Endometrial microvascular endothelial cells (primary cell): ENCODE data around the gene TMEM74B. TPM values are rescaled to one million over a fixed set of nuclear protein-coding genes. Genes with fewer than 3 reads are reported as not detected.
"Not testable (repeated sequence)": the region's sequence is repeated elsewhere in the genome, so short reads cannot be mapped to it uniquely, and the experiment has no call there.

ENCODE experiments used
- in situ Hi-C: cut with HindIII; loops from 2 replicates; pipeline ENCODE4 v1.10.0; 2017; ENCODE audit warnings: low sequenced_read_pairs, low pct_unique_long_range_greater_than_20kb; ENCODE audit errors: inconsistent ontology term
- total RNA-seq: library from RNA; depleted of rRNA; stranded (reverse); fragments of >200 nt; gene quantifications from one replicate; pipeline ENCODE4 v1.2.3, GENCODE V29; 2015; ENCODE audit errors: inconsistent ontology term

Gene TMEM74B
- total RNA-seq, 1 donor from 2014 or later = not detected

DNA sequence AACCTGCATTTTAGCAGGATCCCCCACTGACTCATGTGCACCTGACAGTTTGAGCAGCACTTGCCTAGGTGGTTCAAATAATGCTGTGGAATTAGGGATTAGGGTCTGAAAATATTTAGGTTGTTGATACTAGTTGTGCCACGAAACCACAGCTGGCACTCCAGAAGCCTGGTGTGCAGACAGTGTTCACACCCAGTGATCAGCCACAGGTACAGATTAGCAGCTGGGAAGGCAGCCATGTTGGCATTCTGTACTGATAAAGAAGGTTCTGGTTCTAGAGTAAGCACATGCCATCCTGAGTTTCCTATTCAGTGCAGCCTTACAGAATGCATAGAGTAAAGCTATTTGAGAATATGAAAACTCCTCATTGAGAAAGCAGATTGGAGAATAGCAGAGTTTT lies 30.1 kb downstream of the TMEM74B start:
- in situ Hi-C loops = no loop called here

DNA sequence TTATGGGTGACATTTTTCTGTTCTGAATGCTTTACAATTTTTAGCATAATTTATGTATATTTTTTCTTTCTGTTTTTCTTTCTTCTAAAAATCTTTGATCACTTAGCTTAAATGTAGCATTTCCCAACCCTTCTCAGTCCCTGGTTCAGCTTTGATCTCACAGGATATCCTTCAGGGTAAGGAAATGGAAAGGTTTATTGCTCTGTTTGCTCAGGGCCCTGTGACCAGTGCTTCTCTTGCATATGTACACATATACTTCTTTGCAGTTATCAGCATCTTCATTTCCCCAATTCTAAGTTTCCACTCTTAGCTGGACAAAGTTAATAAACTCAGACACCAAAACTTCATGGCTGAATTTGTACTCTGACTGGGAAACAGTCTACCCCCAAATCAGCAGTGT lies 30.6 kb downstream of the TMEM74B start:
- in situ Hi-C loops = no loop called here

DNA sequence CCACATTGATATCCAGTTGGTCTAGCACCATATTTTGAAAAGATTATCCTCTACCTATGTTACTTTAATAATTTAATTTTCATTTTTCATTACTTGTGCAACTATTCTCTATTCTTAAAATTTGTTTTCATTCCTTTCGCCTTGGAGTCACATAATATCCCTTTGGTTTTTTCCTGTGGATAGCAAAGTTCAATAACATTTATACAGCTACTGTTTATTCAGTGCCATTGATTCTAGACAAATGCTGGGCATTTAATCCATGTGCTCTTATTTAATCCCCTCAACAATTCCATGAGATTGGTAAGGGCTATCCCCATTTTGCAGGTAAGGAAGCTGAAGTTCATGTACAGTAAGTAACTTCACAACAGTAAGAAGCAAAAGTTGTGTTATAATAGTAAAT lies 33.8 kb downstream of the TMEM74B start:
- in situ Hi-C loops = no loop called here

DNA sequence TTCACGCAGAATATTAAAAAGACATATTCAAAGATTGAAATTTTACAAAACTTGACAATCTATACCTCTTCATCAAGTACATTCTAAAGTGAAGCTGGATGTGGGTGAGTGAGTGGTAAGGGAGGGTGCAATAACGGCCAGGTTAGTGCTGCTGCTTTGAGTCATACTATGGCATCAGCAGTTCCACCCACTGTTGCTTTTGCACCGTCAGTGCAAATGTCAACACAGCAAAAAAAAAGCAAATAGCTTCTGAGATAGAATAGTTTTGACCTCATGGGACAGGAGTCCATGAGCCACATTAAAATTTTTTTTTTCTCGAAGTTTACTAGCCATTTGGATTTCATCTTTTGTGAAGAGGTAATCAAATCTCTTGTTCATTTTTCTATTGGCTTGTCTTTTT lies 34.6 kb downstream of the TMEM74B start:
- in situ Hi-C loops = no loop called here

DNA sequence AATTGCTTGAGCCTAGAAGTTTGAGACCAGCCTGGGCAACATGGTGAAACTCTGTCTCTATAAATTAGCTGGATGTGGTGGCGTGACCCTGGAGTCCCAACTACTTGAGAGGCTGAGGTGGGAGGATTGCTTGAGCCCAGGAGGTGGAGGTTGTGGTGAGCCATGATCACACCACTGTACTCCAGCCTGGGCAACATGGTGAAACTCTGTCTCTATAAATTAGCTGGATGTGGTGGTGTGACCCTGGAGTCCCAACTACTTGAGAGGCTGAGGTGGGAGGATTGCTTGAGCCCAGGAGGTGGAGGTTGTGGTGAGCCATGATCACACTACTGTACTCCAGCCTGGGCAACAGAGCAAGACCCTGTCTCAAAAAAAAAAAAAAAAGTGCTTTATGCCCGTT lies 35.0 kb downstream of the TMEM74B start:
- in situ Hi-C loops = not testable (repeated sequence)

DNA sequence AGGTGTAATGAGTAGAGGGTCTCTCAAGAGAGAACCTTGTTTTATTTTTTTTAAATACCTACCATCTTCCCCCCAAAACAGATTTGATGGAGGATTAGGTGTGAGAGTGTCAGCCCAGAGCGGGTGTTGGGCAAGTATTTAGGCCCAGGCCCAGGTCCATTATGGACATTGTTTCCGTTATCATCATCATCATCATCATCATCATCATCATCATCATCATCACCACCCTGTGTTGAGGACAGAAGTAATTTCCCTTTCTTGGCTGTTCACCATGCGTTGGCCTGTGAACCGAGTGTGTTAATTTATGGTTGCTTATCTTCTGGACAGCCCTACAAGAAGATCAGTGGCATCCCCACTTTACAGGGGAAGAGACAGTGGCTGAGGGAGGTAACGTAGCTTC lies 37.8 kb downstream of the TMEM74B start:
- in situ Hi-C loops = no loop called here

DNA sequence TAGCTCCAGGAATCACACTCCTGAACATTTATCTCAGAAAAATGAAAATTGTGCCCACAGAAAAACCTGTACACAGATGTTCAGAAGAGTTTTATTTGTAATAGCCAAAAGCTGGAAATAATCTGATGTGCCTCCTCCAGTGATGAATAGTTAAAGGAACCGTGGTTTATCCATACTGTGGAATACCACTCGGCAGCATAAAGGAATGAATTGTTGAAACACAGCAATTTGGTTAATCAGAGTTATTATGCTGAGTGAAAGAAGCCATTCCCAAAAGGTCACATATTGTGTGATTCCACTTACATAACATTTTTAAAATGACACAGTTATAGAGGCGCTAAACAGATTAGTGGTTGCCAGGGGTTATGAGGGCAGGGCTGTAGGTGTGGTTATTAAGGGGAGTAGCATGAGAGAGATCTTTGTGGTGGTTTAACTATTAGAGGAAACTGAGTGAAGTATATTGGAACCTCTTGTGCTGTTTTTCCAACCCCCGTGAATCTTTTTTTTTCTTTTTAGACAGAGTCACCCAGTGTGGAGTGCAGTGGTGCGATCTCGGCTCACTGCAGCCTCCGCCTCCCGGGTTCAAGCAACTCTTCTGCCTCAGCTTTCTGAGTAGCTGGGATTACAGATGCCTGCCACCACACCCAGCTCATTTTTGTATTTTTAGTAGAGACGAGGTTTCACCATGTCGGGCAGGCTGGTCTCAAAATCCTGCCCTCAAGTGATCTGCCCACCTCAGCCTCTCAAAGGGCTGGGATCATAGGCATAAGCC lies 40.2 kb downstream of the TMEM74B start:
- in situ Hi-C loops = no loop called here

DNA sequence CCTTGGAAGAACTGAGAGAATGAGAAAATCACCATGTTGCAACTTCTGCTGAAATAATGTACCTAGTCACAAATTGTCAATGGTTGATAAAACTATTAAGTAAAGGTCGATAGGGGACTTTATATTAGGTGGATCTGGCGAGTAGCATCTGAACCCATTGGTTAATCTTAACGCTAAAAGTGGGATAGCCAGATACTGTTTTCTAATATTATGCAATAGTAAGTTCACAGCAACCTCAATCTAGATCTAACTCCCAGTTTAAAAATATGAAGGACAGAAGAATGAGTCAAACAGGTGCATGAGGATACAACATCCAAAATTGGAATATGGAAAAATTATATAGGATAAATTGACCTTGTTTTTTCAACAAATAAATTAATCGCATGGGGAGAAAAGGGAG lies 47.5 kb downstream of the TMEM74B start:
- in situ Hi-C loops = no loop called here

DNA sequence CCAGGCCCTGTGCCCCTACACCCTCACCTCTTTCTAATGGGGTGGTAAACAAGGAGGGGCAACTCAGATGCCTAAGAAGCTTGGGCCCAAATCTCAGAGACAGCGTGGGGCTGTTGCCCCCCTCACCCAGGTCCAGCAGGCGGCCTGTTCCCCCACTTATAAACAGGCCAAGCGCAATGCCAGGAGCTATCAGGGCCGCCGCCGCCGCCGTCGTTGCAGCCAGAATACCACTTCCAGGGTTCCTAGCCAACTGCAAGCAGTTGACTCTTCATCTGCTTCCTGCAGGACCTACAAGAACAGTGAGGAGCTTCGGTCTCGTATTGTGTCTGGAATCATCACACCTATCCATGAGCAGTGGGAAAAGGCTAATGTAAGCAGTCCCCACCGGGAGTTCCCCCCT lies 49.9 kb downstream of the TMEM74B start:
- in situ Hi-C loops = no loop called here

DNA sequence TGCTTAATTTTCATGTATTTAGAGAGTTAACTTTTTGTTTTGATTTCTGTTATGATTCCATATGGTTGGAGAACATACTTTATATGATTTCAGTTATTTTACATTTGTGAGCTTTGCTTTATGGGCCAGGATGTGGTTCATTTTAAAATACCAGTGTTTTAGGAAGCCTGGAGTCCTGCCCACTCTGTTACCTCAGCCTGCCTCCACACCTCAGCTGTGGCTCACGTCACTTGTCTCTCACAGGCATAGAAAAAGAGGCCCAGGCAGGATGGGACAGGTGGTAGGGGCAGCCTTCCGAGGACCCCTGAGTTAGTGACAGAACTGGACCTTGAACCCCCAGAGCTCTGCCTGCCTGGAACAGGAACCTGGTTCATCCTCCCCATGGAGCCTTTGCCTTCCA lies 50.4 kb downstream of the TMEM74B start:
- in situ Hi-C loops = no loop called here

DNA sequence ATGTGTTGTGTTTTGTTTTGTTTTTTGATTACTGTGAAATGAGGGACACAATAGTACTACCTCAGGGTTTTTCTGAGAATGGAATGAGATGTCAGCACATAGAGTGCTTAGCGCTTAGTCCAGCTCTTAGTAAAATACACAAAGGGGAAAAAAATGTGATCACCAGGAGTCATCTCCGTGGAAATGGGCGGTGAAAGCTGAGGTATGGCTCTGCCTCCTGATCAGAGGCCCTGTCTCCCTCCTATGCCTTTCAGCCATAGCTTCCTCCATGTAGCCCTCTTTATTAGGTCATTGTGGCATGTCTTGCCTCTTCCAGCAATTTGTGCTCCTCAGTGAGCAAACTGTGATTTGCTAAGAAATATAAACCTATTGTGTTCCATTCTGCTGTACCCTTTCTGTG lies 53.4 kb downstream of the TMEM74B start:
- in situ Hi-C loops = no loop called here

DNA sequence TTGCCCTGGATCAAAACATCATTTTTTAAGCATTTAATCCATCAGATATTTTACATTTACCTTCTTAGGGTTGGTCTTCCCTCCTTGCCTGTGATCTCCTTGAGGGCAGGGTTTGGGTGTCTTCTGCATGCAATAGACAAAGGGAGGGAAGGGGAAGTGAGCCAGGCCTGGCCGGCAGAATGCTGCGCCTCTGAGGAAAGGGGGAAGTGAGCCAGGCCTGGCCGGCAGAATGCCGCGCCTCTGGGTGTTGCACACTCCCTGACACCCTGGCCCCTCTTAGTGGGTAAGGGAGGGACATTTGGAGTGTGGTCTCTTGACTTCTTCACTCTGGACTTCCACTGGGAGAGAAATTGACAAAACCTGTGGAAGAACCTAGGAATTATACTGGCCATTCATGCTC lies 53.9 kb downstream of the TMEM74B start:
- in situ Hi-C loops = no loop called here

Other genes starting within 250 kb of the TMEM74B start
- not detected for gene RSPO4, start 182.7 kb downstream of the TMEM74B start, total RNA-seq
- gene PSMF1, start 66.4 kb downstream of the TMEM74B start, total RNA-seq = 198 TPM
- gene C20orf202, start 18.5 kb upstream of the TMEM74B start, total RNA-seq = not detected
- not detected for gene RAD21L1, start 41.1 kb upstream of the TMEM74B start, total RNA-seq
- 11.9 TPM for gene SNPH, start 81.3 kb upstream of the TMEM74B start, total RNA-seq
- gene SDCBP2, start 144.2 kb upstream of the TMEM74B start, total RNA-seq = 16.6 TPM
- gene FKBP1A, start 208.1 kb upstream of the TMEM74B start, total RNA-seq = 511 TPM